Neural cell (in vitro differentiated cells): ENCODE measurements around the gene P2RY14. TPM values are rescaled to one million over a fixed set of nuclear protein-coding genes. Genes with fewer than 3 reads are reported as not detected.

Experiments
- H2AFZ ChIP-seq: fragments of 200-600, 300-800 bp; sonication (generic), shearing (Covaris generic); 2 replicates; pipeline ENCODE4 v1.6.0; 2014; ENCODE audit warnings: low read depth, mild to moderate bottlenecking, antibody characterized with exemption, low read length, moderate library complexity
- H3F3A ChIP-seq: fragments of 200-600 bp; shearing (Covaris generic); 2 replicates; pipeline ENCODE4 v1.6.1; 2016; ENCODE audit warnings: mild to moderate bottlenecking, moderate library complexity, mixed read lengths, antibody characterized with exemption, low read length; ENCODE audit not compliant: insufficient read depth, poor library complexity, severe bottlenecking
- H3K27ac ChIP-seq: fragments of 200-600, 300-800 bp; sonication (generic), shearing (Covaris generic); 2 replicates; pipeline ENCODE4 v1.5.1; 2014; ENCODE audit warnings: mild to moderate bottlenecking, low read length, moderate library complexity
- H3K27me3 ChIP-seq: fragments of 300-800, 200-600 bp; sonication (generic), shearing (Covaris generic); 2 replicates; pipeline ENCODE4 v1.6.0; 2014; ENCODE audit warnings: mild to moderate bottlenecking, low read depth, low read length, moderate library complexity; ENCODE audit not compliant: insufficient read depth
- H3K36me3 ChIP-seq: fragments of 300-800, 200-600 bp; sonication (generic), shearing (Covaris generic); 2 replicates; pipeline ENCODE4 v1.5.1; 2014; ENCODE audit warnings: mild to moderate bottlenecking, antibody characterized with exemption, low read length, moderate library complexity; ENCODE audit not compliant: insufficient read depth
- H3K4me2 ChIP-seq: fragments of 300-800, 200-600 bp; sonication (generic), shearing (Covaris generic); 2 replicates; pipeline ENCODE4 v1.6.0; 2014; ENCODE audit warnings: mild to moderate bottlenecking, low read length
- H3K4me3 ChIP-seq: fragments of 300-800, 200-600 bp; sonication (generic), shearing (Covaris generic); 2 replicates; pipeline ENCODE4 v1.5.1; 2014; ENCODE audit warnings: mild to moderate bottlenecking, low read length, moderate library complexity
- H3K79me2 ChIP-seq: fragments of 200-600 bp; shearing (Covaris generic); replicated peaks from 2 replicates; pipeline ENCODE4 v1.6.0; 2014; ENCODE audit warnings: mild to moderate bottlenecking, low read length, moderate library complexity; ENCODE audit not compliant: insufficient read depth
- H3K9ac ChIP-seq: fragments of 300-800, 200-600 bp; sonication (generic), shearing (Covaris generic); 2 replicates; pipeline ENCODE4 v1.6.1; 2016; ENCODE audit warnings: mild to moderate bottlenecking, low read length, mixed read lengths
- H3K9me2 ChIP-seq: fragments of 200-600 bp; shearing (Covaris generic); 2 replicates; pipeline ENCODE4 v1.6.1; 2016; ENCODE audit warnings: mild to moderate bottlenecking, low read length, mixed read lengths; ENCODE audit not compliant: insufficient read depth
- H3K9me3 ChIP-seq: fragments of 200-600, 300-800 bp; sonication (generic), shearing (Covaris generic); 2 replicates; pipeline ENCODE4 v1.6.1; 2016; ENCODE audit warnings: mild to moderate bottlenecking, mixed run types, low read length, moderate library complexity, mixed read lengths
- H4K20me1 ChIP-seq: fragments of 200-600 bp; shearing (Covaris generic); 2 replicates; pipeline ENCODE4 v1.6.1; 2016; ENCODE audit warnings: mild to moderate bottlenecking, mixed run types; ENCODE audit not compliant: insufficient read depth
- EP300 ChIP-seq: fragments of 450-650 bp; conservative IDR thresholded peaks from 2 replicates; pipeline ENCODE4 v1.6.1; 2014; ENCODE audit warnings: antibody characterized with exemption, mild to moderate bottlenecking, moderate library complexity; ENCODE audit not compliant: poor library complexity, severe bottlenecking
- EZH2 ChIP-seq: fragments of 200-600, 300-800 bp; shearing (Covaris generic), sonication (generic); IDR thresholded peaks from 2 replicates; pipeline ENCODE4 v1.6.1; 2014; ENCODE audit warnings: antibody characterized with exemption, low read length, borderline replicate concordance, mild to moderate bottlenecking; ENCODE audit not compliant: insufficient read depth, poor library complexity, severe bottlenecking
- MXI1 ChIP-seq: fragments of 450-650 bp; conservative IDR thresholded peaks from 2 replicates; pipeline ENCODE4 v1.6.1; 2014; ENCODE audit warnings: antibody characterized with exemption, mild to moderate bottlenecking; ENCODE audit not compliant: poor library complexity, severe bottlenecking
- POLR2AphosphoS5 ChIP-seq: IDR thresholded peaks from 2 replicates; pipeline ENCODE4 v1.6.1; 2012
- RAD21 ChIP-seq: fragments of 450-650 bp; conservative IDR thresholded peaks from 2 replicates; pipeline ENCODE4 v1.6.1; 2014; ENCODE audit warnings: antibody characterized with exemption, mild to moderate bottlenecking, moderate library complexity
- SMC3 ChIP-seq: fragments of 450-650 bp; conservative IDR thresholded peaks from 2 replicates; pipeline ENCODE4 v1.6.1; 2014; ENCODE audit warnings: antibody characterized with exemption, mild to moderate bottlenecking, moderate library complexity; ENCODE audit not compliant: poor library complexity
- TAF1 ChIP-seq: IDR thresholded peaks from 2 replicates; pipeline ENCODE4 v1.6.1; 2012; ENCODE audit warnings: low read depth
- polyA plus RNA-seq: library from polyadenylated mRNA; depleted of rRNA; stranded (reverse); fragments of >200 nt; gene quantifications from 2 replicates; pipeline ENCODE4 v1.2.3, GENCODE V29; 2014
- TF ChIP-seq, protein P1 (sequence below): IDR thresholded peaks from 2 replicates; pipeline ENCODE4 v1.6.1; 2012; ENCODE audit warnings: borderline replicate concordance
- TF ChIP-seq, protein P2 (sequence below): fragments of 450-650 bp; IDR thresholded peaks from 2 replicates; pipeline ENCODE4 v1.5.1; 2014; ENCODE audit warnings: antibody characterized with exemption, mild to moderate bottlenecking, moderate library complexity; ENCODE audit not compliant: poor library complexity, severe bottlenecking

Gene P2RY14
- polyA plus RNA-seq, 1 donor from 2014 or later, result not detected

DNA sequence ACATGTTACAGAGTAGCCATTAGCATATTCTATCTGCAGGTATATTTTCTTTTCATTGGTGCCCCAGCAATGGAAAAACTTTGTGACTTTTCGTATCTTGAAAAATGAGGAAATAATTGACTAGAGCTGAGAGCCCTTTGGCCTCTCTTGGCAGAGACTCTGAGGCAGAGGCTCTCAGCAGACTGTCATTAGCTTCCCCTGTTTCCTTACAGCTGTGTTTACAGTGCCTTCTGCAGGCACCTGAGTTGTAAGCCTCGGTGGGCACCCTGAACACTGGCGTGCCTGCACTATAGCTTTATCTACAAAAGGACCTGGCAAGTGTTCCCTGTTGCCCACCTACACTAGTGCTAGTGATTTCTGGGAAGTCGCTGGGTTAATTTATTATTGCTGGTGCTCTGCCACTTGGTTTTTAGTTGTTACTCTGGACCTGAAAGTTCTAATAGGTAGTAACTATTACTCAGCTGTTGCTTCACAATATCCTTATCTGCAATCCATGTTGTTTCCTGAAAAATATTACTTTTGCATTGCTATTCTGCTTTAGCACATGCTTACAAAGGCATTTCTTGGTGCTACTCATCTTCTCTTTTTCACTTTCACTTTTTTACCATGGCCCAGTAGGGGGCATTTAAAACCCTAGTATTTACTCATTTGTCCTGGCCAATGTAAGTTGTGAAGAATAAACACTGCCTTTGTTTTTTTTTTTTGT lies 67.5 kb downstream of the P2RY14 start:
- Histone ChIP-seq H3K4me3 (no peak overlapping the region), H3K79me2 (no peaks in the 10 kb centered on the region), H2AFZ (no peak overlapping the region), H3K4me2 (no peak overlapping the region), H3K27me3 (no peaks in the 10 kb centered on the region), H3K9me3 (no peaks in the 10 kb centered on the region), H4K20me1 (no peaks in the 10 kb centered on the region), H3K9me2 (no peaks in the 10 kb centered on the region), H3K9ac (no peak overlapping the region), H3F3A (no peaks in the 10 kb centered on the region), H3K27ac (no peak overlapping the region), H3K36me3 (no peaks in the 10 kb centered on the region)
- TF ChIP-seq SMC3 (no peak), RAD21 (no peak), POLR2AphosphoS5 (no peak), TAF1 (no peak), MXI1 (no peak), EZH2 (no peak)
- TF ChIP-seq, protein P1, sequence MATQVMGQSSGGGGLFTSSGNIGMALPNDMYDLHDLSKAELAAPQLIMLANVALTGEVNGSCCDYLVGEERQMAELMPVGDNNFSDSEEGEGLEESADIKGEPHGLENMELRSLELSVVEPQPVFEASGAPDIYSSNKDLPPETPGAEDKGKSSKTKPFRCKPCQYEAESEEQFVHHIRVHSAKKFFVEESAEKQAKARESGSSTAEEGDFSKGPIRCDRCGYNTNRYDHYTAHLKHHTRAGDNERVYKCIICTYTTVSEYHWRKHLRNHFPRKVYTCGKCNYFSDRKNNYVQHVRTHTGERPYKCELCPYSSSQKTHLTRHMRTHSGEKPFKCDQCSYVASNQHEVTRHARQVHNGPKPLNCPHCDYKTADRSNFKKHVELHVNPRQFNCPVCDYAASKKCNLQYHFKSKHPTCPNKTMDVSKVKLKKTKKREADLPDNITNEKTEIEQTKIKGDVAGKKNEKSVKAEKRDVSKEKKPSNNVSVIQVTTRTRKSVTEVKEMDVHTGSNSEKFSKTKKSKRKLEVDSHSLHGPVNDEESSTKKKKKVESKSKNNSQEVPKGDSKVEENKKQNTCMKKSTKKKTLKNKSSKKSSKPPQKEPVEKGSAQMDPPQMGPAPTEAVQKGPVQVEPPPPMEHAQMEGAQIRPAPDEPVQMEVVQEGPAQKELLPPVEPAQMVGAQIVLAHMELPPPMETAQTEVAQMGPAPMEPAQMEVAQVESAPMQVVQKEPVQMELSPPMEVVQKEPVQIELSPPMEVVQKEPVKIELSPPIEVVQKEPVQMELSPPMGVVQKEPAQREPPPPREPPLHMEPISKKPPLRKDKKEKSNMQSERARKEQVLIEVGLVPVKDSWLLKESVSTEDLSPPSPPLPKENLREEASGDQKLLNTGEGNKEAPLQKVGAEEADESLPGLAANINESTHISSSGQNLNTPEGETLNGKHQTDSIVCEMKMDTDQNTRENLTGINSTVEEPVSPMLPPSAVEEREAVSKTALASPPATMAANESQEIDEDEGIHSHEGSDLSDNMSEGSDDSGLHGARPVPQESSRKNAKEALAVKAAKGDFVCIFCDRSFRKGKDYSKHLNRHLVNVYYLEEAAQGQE, result no peak
- TF ChIP-seq, protein P2, sequence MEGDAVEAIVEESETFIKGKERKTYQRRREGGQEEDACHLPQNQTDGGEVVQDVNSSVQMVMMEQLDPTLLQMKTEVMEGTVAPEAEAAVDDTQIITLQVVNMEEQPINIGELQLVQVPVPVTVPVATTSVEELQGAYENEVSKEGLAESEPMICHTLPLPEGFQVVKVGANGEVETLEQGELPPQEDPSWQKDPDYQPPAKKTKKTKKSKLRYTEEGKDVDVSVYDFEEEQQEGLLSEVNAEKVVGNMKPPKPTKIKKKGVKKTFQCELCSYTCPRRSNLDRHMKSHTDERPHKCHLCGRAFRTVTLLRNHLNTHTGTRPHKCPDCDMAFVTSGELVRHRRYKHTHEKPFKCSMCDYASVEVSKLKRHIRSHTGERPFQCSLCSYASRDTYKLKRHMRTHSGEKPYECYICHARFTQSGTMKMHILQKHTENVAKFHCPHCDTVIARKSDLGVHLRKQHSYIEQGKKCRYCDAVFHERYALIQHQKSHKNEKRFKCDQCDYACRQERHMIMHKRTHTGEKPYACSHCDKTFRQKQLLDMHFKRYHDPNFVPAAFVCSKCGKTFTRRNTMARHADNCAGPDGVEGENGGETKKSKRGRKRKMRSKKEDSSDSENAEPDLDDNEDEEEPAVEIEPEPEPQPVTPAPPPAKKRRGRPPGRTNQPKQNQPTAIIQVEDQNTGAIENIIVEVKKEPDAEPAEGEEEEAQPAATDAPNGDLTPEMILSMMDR, result no peak

DNA sequence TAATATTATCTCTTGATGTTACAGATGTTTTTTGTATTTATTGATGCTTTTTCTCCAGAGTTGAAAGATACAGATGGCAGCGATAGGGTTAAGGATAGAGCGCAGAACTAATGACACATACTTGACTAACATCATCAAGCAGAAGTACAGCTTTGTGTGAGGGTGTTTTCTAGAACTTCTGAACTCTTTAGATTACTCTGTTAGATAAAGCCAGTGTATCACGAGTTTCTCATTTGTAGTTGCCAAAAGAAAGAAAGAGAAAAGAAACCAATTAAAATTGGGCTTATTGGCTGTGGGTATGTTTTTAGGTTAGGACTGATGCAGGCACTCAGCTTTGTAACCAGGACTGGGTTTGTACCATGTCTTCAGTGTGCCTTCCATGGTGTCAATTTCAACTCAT lies 68.7 kb downstream of the P2RY14 start:
- Histone ChIP-seq H4K20me1 (no peaks in the 10 kb centered on the region), H3K9ac (no peak overlapping the region), H3K4me2 (no peak overlapping the region), H3K27ac (no peak overlapping the region), H3K4me3 (no peak overlapping the region), H3F3A (no peaks in the 10 kb centered on the region), H3K9me2 (no peaks in the 10 kb centered on the region), H3K79me2 (no peaks in the 10 kb centered on the region), H3K36me3 (no peaks in the 10 kb centered on the region), H2AFZ (no peak overlapping the region), H3K9me3 (no peaks in the 10 kb centered on the region), H3K27me3 (no peaks in the 10 kb centered on the region)
- TF ChIP-seq, protein P1, result no peak
- no peak for TF ChIP-seq EP300
- no peak for TF ChIP-seq RAD21
- TF ChIP-seq TAF1, result no peak
- no peak for TF ChIP-seq SMC3
- TF ChIP-seq POLR2AphosphoS5, result no peak
- TF ChIP-seq, protein P2, result no peak
- no peak for TF ChIP-seq MXI1
- TF ChIP-seq EZH2, result no peak
